ACHN (cell line): ENCODE data around the gene SART3.
"Not testable (repeated sequence)": the region's sequence is repeated elsewhere in the genome, so short reads cannot be mapped to it uniquely, and the experiment has no call there.

ENCODE experiments used
- DNase-seq: peaks from one replicate; pipeline ENCODE4 v3.0.0-alpha.2; 2015
- in situ Hi-C: cut with HindIII; loops from 2 replicates; pipeline ENCODE4 v1.10.0; 2017; ENCODE audit warnings: low sequenced_read_pairs, low pct_ligation_motif_present, low pct_unique_long_range_greater_than_20kb

SART3 gene

GRCh38 chr12:108599541-108599940, 38.6 kb upstream of the SART3 start:
- in situ Hi-C loops = no loop called here
- DNase-seq = no peak

- in situ Hi-C loops = no loop called here
- no peak for DNase-seq
These were observed 37.7 kb upstream of the SART3 start for GRCh38 chr12:108598553-108599250.

DNA sequence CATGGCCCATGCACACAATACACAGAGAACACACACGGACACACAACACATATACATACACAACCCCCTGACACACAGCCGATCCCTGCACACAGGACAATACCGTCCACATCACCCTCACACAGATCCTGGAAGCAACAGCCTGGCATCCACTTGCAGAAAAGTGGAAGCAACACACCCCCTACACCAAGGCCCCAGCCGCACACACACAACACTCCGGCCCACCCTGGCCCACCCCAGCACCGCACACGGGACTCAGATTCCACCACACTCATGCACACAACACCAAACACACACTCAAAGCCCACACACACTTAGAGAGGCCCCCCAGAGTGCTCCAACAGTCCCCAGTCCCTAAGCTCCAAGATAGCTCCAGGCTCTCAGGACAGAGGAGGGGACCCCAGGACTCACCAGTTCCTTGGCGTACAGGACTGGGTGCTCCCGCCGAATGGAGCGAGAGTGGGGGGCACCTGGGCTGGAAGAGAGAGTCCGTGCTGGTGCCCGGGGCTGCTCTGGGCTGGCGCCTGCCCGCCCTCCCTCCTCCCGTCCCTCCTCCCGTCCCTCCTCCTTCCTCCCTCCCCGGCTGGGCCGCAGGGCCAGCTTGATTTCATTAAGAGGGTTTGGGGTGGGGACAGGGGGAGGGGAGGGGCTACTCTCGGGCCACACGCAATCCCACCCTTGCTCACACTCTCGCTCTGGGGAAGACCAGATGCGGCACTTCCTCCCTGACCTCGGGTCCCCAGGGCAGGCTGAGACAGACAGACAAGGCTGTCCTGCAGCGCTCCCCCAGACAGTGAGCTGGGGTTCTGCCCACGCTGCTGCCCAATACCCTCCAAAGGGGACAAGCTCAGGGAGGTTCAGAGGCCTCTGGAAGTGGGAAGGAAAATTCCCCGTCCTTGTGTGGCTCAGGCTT, 36.8 kb upstream of the SART3 start, which contains the start of gene TMEM119:
TMEM119 (minus strand) TSS at position 526 of the 913 bp plus-strand sequence. CDS start 5,701 bp downstream, outside the sequence.
- no peak for DNase-seq

GRCh38 chr12:108596854-108597558, 36.0 kb upstream of the SART3 start:
- in situ Hi-C loops = no loop called here
- no peak for DNase-seq

More for the DNA sequence above, 36.8 kb upstream of the SART3 start, which contains the start of gene TMEM119:
- in situ Hi-C loops = no loop called here

- DNase-seq = no peak
- in situ Hi-C loops = no loop called here
These were observed 35.0 kb upstream of the SART3 start for GRCh38 chr12:108595711-108596647.

DNA sequence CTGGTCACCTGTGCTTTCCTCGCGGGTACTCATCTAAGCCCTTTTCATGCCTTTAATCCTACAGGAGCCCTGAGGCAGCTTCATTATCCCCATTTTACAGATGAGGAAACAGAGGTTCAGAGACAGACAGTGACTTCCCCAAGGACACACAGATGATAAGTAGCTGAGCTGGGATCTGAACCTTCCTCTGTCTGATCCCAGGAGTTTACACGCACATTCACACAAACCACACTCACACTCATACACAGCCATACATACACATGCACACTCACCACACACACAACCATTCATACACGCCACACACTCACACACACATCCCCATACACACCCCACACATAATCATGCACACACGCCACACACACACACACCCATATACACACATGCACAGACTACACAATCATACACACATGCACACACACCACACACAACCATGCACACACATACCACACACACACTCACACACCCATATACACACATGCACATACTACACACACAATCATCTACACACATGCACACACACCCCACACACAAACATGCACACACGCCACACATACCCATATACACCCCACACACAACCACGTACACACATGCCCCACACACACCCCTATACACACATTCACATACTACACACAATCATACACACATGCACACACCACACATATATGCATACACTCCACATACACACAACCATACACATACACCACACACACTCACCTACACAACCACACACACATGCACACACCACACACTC, 34.2 kb upstream of the SART3 start:
- no peak for DNase-seq
- in situ Hi-C loops = no loop called here

GRCh38 chr12:108594323-108594903, 33.4 kb upstream of the SART3 start:
- in situ Hi-C loops = no loop called here
- no peak for DNase-seq

GRCh38 chr12:108592033-108592909, 31.3 kb upstream of the SART3 start:
- no peak for DNase-seq
- in situ Hi-C loops = no loop called here

GRCh38 chr12:108591267-108591980, 30.5 kb upstream of the SART3 start:
- in situ Hi-C loops = no loop called here

DNA sequence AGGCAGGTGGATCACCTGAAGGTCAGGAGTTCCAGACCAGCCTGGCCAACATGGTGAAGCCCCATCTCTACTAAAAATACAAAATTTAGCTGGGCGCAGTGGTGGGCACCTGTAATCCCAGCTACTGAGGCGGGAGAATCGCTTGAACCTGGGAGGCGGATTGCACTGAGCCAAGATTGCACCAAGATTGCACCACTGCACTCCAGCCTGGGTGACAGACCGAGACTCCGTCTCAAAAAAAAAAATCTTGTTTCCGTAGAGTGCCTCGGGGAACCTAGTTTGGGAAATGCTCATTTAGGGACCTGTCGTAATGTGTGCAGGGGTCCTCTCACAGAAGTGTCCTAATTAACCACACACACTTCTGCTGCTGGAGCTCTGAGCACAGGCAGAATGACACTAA, 29.5 kb upstream of the SART3 start:
- DNase-seq, in situ Hi-C loops: not testable (repeated sequence)

More at GRCh38 chr12:108591267-108591980, 30.5 kb upstream of the SART3 start:
- DNase-seq = no peak

DNA sequence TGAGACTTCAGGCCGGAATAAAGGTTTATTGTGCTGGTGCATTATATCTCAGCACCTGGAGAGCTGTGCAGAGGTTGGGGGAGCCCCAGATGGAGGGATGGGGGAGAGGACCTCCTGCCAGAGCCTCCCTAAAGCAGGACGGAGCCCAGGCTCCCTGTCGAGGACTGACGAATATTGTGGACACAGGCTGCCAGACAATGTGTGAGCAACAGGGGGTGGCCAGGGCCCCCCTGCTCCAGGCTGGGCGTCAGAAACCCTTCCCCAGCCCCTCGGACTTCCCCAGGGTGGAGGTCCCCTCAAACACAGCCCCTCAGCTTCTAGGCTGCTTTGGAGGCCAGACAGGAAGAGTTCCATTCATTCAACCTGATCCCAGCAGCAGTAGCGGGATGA, 28.9 kb upstream of the SART3 start:
- DNase-seq = no peak
- in situ Hi-C loops = no loop called here

DNA sequence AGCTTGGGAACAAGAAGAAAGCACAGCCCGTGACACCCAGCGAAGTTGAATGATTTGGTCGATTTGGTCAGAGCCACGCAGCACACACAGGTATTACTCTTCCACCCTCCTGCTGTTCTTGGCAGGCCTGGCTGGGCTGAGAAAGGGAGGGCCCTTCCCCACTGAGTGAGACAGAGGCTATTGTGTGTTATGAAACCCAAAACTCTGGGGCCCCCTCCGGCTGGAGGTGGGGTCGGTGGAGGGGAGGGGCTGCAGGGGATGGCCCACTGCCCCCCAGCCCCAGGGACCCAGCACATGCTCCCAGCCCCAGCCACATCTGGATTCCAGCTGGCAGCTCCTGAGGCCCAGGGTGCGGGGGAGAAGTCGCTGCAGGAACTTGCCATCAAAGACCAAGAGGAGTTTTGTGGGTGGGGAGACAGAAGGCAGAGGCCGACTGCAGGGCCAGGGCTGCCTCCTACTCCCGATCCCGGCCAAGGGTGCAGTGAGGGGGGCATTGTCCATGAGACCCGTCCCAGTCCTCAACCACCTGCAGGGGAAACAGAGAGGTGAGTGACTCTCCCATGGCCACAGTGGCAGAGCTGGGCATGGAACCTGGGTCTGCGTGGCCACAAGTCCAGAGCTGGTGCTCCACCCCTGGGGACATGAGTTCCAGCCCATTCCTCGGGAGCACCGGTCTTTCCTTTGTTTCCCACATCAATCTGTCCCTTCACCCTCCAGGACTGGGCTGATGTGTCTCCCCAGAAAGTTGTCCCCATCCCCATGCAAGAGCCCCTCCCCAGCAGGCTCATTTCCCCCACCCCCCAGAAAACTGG, 28.3 kb upstream of the SART3 start:
- no peak for DNase-seq
- in situ Hi-C loops = no loop called here

- in situ Hi-C loops = no loop called here
These were observed 26.9 kb upstream of the SART3 start for GRCh38 chr12:108587826-108588225.

GRCh38 chr12:108586306-108586705, 25.3 kb upstream of the SART3 start:
- in situ Hi-C loops = no loop called here

More at GRCh38 chr12:108587826-108588225, 26.9 kb upstream of the SART3 start:
- DNase-seq = no peak

DNA sequence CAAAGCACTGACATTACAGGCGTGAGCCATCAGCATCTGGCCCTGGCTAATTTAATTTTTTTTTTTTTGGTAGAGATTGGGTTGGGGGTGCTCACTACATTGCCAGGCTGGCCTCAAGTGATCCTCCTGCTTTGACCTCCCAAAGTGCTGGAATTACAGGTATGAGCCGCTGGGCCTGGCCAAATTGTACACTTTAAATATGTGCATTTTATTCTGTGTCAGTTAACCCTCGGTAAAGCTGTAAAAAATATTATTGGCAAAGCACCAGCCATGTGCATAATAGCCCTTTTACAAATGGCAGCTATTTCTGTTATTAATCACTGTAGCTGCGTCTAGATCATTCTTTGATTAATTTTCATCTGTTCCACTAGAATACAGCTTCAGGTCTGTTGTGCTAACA, 24.9 kb upstream of the SART3 start:
- in situ Hi-C loops = no loop called here
- no peak for DNase-seq

More at GRCh38 chr12:108586306-108586705, 25.3 kb upstream of the SART3 start:
- no peak for DNase-seq
